ENCODE measurements around the gene BIRC2. TPM values are rescaled to one million over a fixed set of nuclear protein-coding genes. Genes with fewer than 3 reads are reported as not detected.

Gene BIRC2
- total RNA-seq, 1 experiment from 2014 or later, result 76.8 TPM

DNA sequence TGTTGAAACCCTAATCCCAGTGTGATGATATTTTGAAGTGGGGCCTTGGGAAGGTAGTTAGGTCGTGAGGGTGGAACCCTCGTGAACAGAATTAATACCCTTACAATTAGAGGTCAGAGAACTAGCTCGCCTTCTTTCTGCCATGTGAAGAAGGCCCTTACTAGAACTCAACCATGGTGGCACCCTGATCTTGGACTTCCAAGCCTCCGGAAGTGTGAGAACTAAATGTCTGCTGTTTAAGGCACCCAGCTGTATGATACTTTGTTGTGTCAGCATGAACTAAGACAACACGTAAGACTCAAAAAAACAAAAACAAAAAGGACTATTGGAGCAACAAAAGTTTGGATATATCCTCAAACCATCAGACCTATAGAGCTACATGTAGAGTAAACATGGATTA, 53.6 kb downstream of the BIRC2 start:
- no peak for ATAC-seq
- in situ Hi-C loops (cut with HindIII; ENCODE audit: low pct_unique_long_range_greater_than_20kb, low sequenced_read_pairs), result no loop called here
- POLR2A ChIA-PET, result no interaction called here

DNA sequence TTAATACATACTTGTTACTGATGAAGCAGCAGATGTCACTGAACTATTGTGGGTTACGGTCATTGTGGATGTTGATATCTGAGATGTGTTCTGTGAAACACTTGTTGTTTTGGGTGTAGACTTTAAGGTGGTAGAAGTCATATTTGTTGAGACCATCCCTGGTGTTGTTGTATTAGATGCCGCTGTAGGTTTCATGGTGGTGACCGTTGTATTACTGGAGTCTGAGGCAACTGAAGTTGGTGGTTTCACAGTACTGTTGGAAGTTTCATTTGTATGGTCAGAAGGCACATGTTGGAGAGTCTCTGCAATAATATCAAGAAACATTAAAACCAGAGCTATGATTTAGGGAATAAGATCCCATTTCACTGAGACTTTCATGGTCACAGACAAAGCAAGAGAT, 54.9 kb downstream of the BIRC2 start:
- intact Hi-C loops (cut with micrococcal nuclease; ENCODE audit: unreplicated experiment) (loop anchor here (5.0 kb wide), 1 partner anchor 95 kb away; no protein-coding TSS in a partner anchor), in situ Hi-C loops (cut with HindIII; ENCODE audit: low pct_unique_long_range_greater_than_20kb, low sequenced_read_pairs) (no loop called here)
- Histone ChIP-seq H3K27me3 (ENCODE audit: control insufficient read depth, insufficient read depth, low read length) (no peaks in the 10 kb centered on the region), H3K36me3 (ENCODE audit: control insufficient read depth, insufficient read depth, low read length) (peaks cover 36% of the 10 kb centered on the region), H3K4me3 (ENCODE audit: low read depth in 2 of 2, low read length in 2 of 2) (no peak overlapping the region), H3K4me1 (ENCODE audit: control insufficient read depth, insufficient read depth, low read length) (peaks cover 38% of the 10 kb centered on the region), H3K9me3 (ENCODE audit: control insufficient read depth, insufficient read depth, low read depth, low read length) (no peaks in the 10 kb centered on the region), H3K27ac (ENCODE audit: low read length) (peak overlapping the region; percentile 0)
- peak; percentile 39; the same call in 1 of the 2 replicates for TF ChIP-seq POLR2AphosphoS5 (IDR thresholded peaks at IDR 0.05; ENCODE audit: low read depth, low read length)
- TF ChIP-seq, protein P1, sequence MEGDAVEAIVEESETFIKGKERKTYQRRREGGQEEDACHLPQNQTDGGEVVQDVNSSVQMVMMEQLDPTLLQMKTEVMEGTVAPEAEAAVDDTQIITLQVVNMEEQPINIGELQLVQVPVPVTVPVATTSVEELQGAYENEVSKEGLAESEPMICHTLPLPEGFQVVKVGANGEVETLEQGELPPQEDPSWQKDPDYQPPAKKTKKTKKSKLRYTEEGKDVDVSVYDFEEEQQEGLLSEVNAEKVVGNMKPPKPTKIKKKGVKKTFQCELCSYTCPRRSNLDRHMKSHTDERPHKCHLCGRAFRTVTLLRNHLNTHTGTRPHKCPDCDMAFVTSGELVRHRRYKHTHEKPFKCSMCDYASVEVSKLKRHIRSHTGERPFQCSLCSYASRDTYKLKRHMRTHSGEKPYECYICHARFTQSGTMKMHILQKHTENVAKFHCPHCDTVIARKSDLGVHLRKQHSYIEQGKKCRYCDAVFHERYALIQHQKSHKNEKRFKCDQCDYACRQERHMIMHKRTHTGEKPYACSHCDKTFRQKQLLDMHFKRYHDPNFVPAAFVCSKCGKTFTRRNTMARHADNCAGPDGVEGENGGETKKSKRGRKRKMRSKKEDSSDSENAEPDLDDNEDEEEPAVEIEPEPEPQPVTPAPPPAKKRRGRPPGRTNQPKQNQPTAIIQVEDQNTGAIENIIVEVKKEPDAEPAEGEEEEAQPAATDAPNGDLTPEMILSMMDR (IDR thresholded peaks at IDR 0.05), result no peak
- no peak for TF ChIP-seq TCF7L2 (IDR thresholded peaks at IDR 0.05; ENCODE audit: low read depth, low read length)
- TF ChIP-seq, protein P2, sequence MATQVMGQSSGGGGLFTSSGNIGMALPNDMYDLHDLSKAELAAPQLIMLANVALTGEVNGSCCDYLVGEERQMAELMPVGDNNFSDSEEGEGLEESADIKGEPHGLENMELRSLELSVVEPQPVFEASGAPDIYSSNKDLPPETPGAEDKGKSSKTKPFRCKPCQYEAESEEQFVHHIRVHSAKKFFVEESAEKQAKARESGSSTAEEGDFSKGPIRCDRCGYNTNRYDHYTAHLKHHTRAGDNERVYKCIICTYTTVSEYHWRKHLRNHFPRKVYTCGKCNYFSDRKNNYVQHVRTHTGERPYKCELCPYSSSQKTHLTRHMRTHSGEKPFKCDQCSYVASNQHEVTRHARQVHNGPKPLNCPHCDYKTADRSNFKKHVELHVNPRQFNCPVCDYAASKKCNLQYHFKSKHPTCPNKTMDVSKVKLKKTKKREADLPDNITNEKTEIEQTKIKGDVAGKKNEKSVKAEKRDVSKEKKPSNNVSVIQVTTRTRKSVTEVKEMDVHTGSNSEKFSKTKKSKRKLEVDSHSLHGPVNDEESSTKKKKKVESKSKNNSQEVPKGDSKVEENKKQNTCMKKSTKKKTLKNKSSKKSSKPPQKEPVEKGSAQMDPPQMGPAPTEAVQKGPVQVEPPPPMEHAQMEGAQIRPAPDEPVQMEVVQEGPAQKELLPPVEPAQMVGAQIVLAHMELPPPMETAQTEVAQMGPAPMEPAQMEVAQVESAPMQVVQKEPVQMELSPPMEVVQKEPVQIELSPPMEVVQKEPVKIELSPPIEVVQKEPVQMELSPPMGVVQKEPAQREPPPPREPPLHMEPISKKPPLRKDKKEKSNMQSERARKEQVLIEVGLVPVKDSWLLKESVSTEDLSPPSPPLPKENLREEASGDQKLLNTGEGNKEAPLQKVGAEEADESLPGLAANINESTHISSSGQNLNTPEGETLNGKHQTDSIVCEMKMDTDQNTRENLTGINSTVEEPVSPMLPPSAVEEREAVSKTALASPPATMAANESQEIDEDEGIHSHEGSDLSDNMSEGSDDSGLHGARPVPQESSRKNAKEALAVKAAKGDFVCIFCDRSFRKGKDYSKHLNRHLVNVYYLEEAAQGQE (IDR thresholded peaks at IDR 0.05; ENCODE audit: insufficient read depth in 1 of 2, low read depth in 2 of 2, low read length in 1 of 2), result no peak
- TF ChIP-seq SIN3A (IDR thresholded peaks at IDR 0.05; ENCODE audit: borderline replicate concordance, insufficient read depth, low read depth, low read length), result no peak
- ChIA-PET CTCF (interaction anchor here (1.0 kb wide), 1 partner anchor 11 kb away, joined by 4 read pairs; no protein-coding TSS in a partner anchor), POLR2A (interaction anchor here (0.6 kb wide), 1 partner anchor 171 kb away, joined by 3 read pairs; no protein-coding TSS in a partner anchor)
- no TSS peak for BruUV-seq (replicated peaks)
- DNase-seq (ENCODE audit: low read depth, low spot score), result no peak
- no peak for ATAC-seq

More for the DNA sequence above, 53.6 kb downstream of the BIRC2 start:
- no TSS peak for BruUV-seq (replicated peaks)
- H3K36me3 ChIP-seq (ENCODE audit: control insufficient read depth, insufficient read depth, low read length), result peaks cover 45% of the 10 kb centered on the region
- DNase-seq (ENCODE audit: low read depth, low spot score), result no peak
- H3K9me3 ChIP-seq (ENCODE audit: control insufficient read depth, insufficient read depth, low read depth, low read length), result no peaks in the 10 kb centered on the region
- H3K27ac ChIP-seq (ENCODE audit: low read length), result peak overlapping the region; percentile 26; the same call in 1 of the 2 replicates
- intact Hi-C loops (cut with micrococcal nuclease; ENCODE audit: unreplicated experiment), result loop anchor here (5.0 kb wide), 1 partner anchor 97 kb away; no protein-coding TSS in a partner anchor
- no peaks in the 10 kb centered on the region for H3K27me3 ChIP-seq (ENCODE audit: control insufficient read depth, insufficient read depth, low read length)
- TF ChIP-seq, protein P2 (IDR thresholded peaks at IDR 0.05; ENCODE audit: insufficient read depth in 1 of 2, low read depth in 2 of 2, low read length in 1 of 2), result no peak
- TF ChIP-seq SIN3A (IDR thresholded peaks at IDR 0.05; ENCODE audit: borderline replicate concordance, insufficient read depth, low read depth, low read length) (no peak), TCF7L2 (IDR thresholded peaks at IDR 0.05; ENCODE audit: low read depth, low read length) (no peak), POLR2AphosphoS5 (IDR thresholded peaks at IDR 0.05; ENCODE audit: low read depth, low read length) (no peak; the same call in 1 of the 2 replicates)
- TF ChIP-seq, protein P1 (IDR thresholded peaks at IDR 0.05), result no peak
- no peak overlapping the region for H3K4me3 ChIP-seq (ENCODE audit: low read depth in 2 of 2, low read length in 2 of 2)
- CTCF ChIA-PET, result no interaction called here
- peaks cover 29% of the 10 kb centered on the region for H3K4me1 ChIP-seq (ENCODE audit: control insufficient read depth, insufficient read depth, low read length)
